ES-I3 (cell line): ENCODE measurements around the gene RGMA.

Experiments used
- H3K36me3 ChIP-seq: 2 replicates; pipeline ENCODE4 v1.6.1; 2013; ENCODE audit warnings: mild to moderate bottlenecking, low read length, control low read depth, moderate library complexity; ENCODE audit not compliant: insufficient read depth
- H3K4me1 ChIP-seq: 2 replicates; pipeline ENCODE4 v1.6.1; 2013; ENCODE audit warnings: mild to moderate bottlenecking, control low read depth, low read length; ENCODE audit not compliant: insufficient read depth
- H3K9ac ChIP-seq: 2 replicates; pipeline ENCODE4 v1.6.1; 2013; ENCODE audit warnings: low read depth, mild to moderate bottlenecking, low read length, moderate library complexity
- H3K9me3 ChIP-seq: 2 replicates; pipeline ENCODE4 v1.6.1; 2013; ENCODE audit warnings: mild to moderate bottlenecking, low read length, moderate library complexity; ENCODE audit not compliant: control insufficient read depth, insufficient read depth

Gene RGMA

GRCh38 chr15:93024716-93025624 lies 64.0 kb downstream of the RGMA start:
- Histone ChIP-seq H3K36me3 (peaks cover 43% of the 10 kb centered on the region), H3K9ac (no peak overlapping the region)

GRCh38 chr15:93024293-93024692 lies 64.7 kb downstream of the RGMA start:
- peaks cover 50% of the 10 kb centered on the region for H3K36me3 ChIP-seq
- peaks cover 4% of the 10 kb centered on the region; the same call in 1 of the 2 replicates for H3K4me1 ChIP-seq
- no peak overlapping the region for H3K9ac ChIP-seq
- H3K9me3 ChIP-seq, result no peaks in the 10 kb centered on the region

More at GRCh38 chr15:93024716-93025624, 64.0 kb downstream of the RGMA start:
- H3K9me3 ChIP-seq, result no peaks in the 10 kb centered on the region
- H3K4me1 ChIP-seq, result peaks cover 11% of the 10 kb centered on the region; the same call in 1 of the 2 replicates

GRCh38 chr15:93020976-93021772 lies 67.8 kb downstream of the RGMA start:
- no peak overlapping the region for H3K9ac ChIP-seq
- H3K36me3 ChIP-seq, result peaks cover 68% of the 10 kb centered on the region
- H3K9me3 ChIP-seq, result no peaks in the 10 kb centered on the region
- no peaks in the 10 kb centered on the region for H3K4me1 ChIP-seq

GRCh38 chr15:93019971-93020370 lies 69.0 kb downstream of the RGMA start:
- H3K9me3 ChIP-seq, result no peaks in the 10 kb centered on the region
- no peaks in the 10 kb centered on the region for H3K4me1 ChIP-seq
- no peak overlapping the region for H3K9ac ChIP-seq
- peaks cover 75% of the 10 kb centered on the region for H3K36me3 ChIP-seq

GRCh38 chr15:93019090-93019489 lies 69.9 kb downstream of the RGMA start:
- Histone ChIP-seq H3K9me3 (no peaks in the 10 kb centered on the region), H3K4me1 (no peaks in the 10 kb centered on the region), H3K9ac (no peak overlapping the region), H3K36me3 (peaks cover 76% of the 10 kb centered on the region)

GRCh38 chr15:93018574-93018973 lies 70.4 kb downstream of the RGMA start:
- H3K36me3 ChIP-seq, result peaks cover 74% of the 10 kb centered on the region
- no peak overlapping the region for H3K9ac ChIP-seq
- H3K4me1 ChIP-seq, result no peaks in the 10 kb centered on the region
- no peaks in the 10 kb centered on the region for H3K9me3 ChIP-seq

GRCh38 chr15:93017526-93017925 lies 71.5 kb downstream of the RGMA start:
- Histone ChIP-seq H3K4me1 (no peaks in the 10 kb centered on the region), H3K9ac (no peak overlapping the region), H3K36me3 (peaks cover 76% of the 10 kb centered on the region), H3K9me3 (no peaks in the 10 kb centered on the region)

- Histone ChIP-seq H3K9ac (no peak overlapping the region), H3K36me3 (peaks cover 76% of the 10 kb centered on the region), H3K4me1 (no peaks in the 10 kb centered on the region), H3K9me3 (no peaks in the 10 kb centered on the region)
Measured at GRCh38 chr15:93012786-93013185, 76.2 kb downstream of the RGMA start.

GRCh38 chr15:93007994-93008393 lies 81.0 kb downstream of the RGMA start:
- Histone ChIP-seq H3K4me1 (no peaks in the 10 kb centered on the region), H3K36me3 (peaks cover 62% of the 10 kb centered on the region)

GRCh38 chr15:93005133-93005532 lies 83.9 kb downstream of the RGMA start:
- H3K9me3 ChIP-seq, result no peaks in the 10 kb centered on the region
- no peak overlapping the region for H3K9ac ChIP-seq
- H3K4me1 ChIP-seq, result no peaks in the 10 kb centered on the region
- H3K36me3 ChIP-seq, result peaks cover 58% of the 10 kb centered on the region

More at GRCh38 chr15:93007994-93008393, 81.0 kb downstream of the RGMA start:
- no peak overlapping the region for H3K9ac ChIP-seq
- no peaks in the 10 kb centered on the region for H3K9me3 ChIP-seq

GRCh38 chr15:93001881-93002280 lies 87.1 kb downstream of the RGMA start:
- Histone ChIP-seq H3K4me1 (no peaks in the 10 kb centered on the region), H3K36me3 (peaks cover 63% of the 10 kb centered on the region), H3K9ac (no peak overlapping the region), H3K9me3 (no peaks in the 10 kb centered on the region)

- H3K36me3 ChIP-seq, result peaks cover 62% of the 10 kb centered on the region
Measured at GRCh38 chr15:93001156-93001555, 87.9 kb downstream of the RGMA start.

GRCh38 chr15:92997821-92998220 lies 91.2 kb downstream of the RGMA start:
- Histone ChIP-seq H3K36me3 (peaks cover 53% of the 10 kb centered on the region), H3K9ac (no peak overlapping the region), H3K9me3 (no peaks in the 10 kb centered on the region), H3K4me1 (no peaks in the 10 kb centered on the region)

More at GRCh38 chr15:93001156-93001555, 87.9 kb downstream of the RGMA start:
- Histone ChIP-seq H3K4me1 (no peaks in the 10 kb centered on the region), H3K9me3 (no peaks in the 10 kb centered on the region), H3K9ac (no peak overlapping the region)

- Histone ChIP-seq H3K36me3 (peaks cover 33% of the 10 kb centered on the region), H3K9ac (no peak overlapping the region), H3K4me1 (no peaks in the 10 kb centered on the region), H3K9me3 (no peaks in the 10 kb centered on the region)
Measured at GRCh38 chr15:92992720-92993119, 96.3 kb downstream of the RGMA start.
